ENCODE data around the gene CCDC187. TPM values are rescaled to one million over a fixed set of nuclear protein-coding genes. Genes with fewer than 3 reads are reported as not detected.

CCDC187 gene
- total and polyA plus RNA-seq, 10 donors, result 0.03 to 0.20 (median 0.11) TPM; not detected in 2

DNA sequence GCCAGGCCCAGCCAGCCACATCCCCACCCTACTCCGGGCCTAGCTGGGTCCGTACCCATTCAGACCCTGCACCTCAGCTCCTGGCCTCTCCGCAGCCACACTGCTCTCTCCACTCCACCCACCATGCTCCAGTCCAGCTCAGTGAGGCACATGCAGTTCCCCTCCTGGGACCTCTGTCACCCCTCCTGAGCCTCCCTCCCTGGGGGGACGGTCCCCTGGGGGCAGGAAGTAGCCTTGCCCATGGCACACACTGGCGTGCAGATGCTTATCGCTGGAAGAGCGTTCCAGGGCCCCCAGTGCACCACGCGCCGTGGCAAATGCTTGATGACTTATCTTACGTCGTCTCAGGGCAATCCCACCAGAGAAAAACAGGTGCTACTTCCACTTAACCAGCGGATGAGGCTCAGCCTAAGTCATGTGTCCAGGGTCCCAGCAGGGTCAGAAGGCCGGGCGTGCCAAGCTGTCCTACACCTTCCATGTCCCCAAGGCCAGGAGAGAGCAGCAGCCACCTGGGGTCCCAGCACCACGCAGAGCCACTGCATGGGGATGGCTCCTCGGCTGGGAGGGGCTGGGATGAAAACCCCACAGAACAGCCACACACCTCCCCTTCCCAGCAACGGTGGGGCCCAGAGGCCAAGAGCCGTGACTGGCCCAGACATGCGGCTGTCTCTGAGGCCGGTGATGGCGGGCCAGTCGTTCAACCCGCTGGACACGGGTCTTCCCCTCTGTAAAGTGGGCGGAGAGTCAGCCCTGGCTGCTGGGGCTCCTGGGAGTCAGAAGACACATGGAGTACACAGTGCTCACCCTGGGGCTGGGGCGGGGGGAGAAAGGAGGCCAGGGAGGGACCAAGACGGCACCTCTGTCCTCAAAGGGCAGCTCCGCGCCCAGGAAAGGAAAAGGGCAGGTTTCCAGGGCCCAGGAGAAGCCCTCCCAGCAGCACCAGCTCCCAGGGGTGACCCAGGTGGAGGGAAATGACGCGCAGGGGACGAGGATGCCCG, 2.6 kb upstream of the CCDC187 start:
- 24 to 35% (median 29%) methylated on average over 19 to 34 of the region's 34 CpGs for WGBS, 5 donors
- DNase-seq, result no peak

DNA sequence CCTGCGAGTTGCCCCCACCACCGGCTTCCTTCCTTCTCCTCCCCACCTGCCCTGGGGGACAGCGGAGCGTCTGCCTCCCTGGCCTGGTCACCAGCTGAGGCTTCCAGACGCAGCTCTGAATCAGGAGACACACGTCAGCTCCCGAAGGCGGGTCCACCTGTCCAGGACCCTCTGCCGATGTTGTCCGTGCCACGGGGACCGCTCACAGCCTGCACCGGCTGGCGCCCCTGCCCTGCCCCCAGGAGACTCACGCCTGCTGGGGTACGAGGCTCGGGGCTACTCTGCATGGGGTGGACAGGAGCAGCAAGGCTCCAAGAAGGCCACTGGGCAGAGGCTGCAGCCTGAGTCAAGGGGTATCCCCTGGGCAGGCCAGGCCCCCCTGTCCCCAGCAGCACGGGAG, 1.9 kb upstream of the CCDC187 start:
- Histone ChIP-seq H3K27me3 (replicated peaks in 1 of 7) (peaks cover 0 to 56% (median 4%) of the 10 kb centered on the region in 7 donors), H3K4me3 (no peak overlapping the region), H3K36me3 (no peaks in the 10 kb centered on the region), H3K4me1 (peaks cover 0 to 44% (median 22%) of the 10 kb centered on the region in 6 donors), H3K9me3 (no peaks in the 10 kb centered on the region), H3K27ac (no peak overlapping the region)
- TF ChIP-seq POLR2AphosphoS5 (IDR thresholded peaks at IDR 0.05), result no peak
- no peak for TF ChIP-seq POLR2A (IDR thresholded peaks at IDR 0.05)
- TF ChIP-seq, protein P1, sequence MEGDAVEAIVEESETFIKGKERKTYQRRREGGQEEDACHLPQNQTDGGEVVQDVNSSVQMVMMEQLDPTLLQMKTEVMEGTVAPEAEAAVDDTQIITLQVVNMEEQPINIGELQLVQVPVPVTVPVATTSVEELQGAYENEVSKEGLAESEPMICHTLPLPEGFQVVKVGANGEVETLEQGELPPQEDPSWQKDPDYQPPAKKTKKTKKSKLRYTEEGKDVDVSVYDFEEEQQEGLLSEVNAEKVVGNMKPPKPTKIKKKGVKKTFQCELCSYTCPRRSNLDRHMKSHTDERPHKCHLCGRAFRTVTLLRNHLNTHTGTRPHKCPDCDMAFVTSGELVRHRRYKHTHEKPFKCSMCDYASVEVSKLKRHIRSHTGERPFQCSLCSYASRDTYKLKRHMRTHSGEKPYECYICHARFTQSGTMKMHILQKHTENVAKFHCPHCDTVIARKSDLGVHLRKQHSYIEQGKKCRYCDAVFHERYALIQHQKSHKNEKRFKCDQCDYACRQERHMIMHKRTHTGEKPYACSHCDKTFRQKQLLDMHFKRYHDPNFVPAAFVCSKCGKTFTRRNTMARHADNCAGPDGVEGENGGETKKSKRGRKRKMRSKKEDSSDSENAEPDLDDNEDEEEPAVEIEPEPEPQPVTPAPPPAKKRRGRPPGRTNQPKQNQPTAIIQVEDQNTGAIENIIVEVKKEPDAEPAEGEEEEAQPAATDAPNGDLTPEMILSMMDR (IDR thresholded peaks at IDR 0.05 in 8 of 11, conservative IDR thresholded peaks at IDR 0.05 in 3 of 11), result no peak
- intact Hi-C loops (cut with DNase I; ENCODE audit: low total_unique reads), result no loop called here
- no peak for DNase-seq
- WGBS, 5 donors, result 36 to 50% (median 43%) methylated on average over 4 to 18 of the region's 18 CpGs

More for the DNA sequence above, 2.6 kb upstream of the CCDC187 start:
- Histone ChIP-seq H3K36me3 (no peaks in the 10 kb centered on the region), H3K4me3 (no peak overlapping the region), H3K27ac (no peak overlapping the region), H3K4me1 (peaks cover 0 to 51% (median 25%) of the 10 kb centered on the region in 6 donors), H3K9me3 (no peaks in the 10 kb centered on the region), H3K27me3 (replicated peaks in 1 of 7) (peaks cover 0 to 63% (median 7%) of the 10 kb centered on the region in 7 donors)
- intact Hi-C loops (cut with DNase I; ENCODE audit: low total_unique reads), result no loop called here
- no peak for TF ChIP-seq POLR2A (IDR thresholded peaks at IDR 0.05)
- TF ChIP-seq, protein P1 (IDR thresholded peaks at IDR 0.05 in 8 of 11, conservative IDR thresholded peaks at IDR 0.05 in 3 of 11), result no peak
- no peak for TF ChIP-seq POLR2AphosphoS5 (IDR thresholded peaks at IDR 0.05)

DNA sequence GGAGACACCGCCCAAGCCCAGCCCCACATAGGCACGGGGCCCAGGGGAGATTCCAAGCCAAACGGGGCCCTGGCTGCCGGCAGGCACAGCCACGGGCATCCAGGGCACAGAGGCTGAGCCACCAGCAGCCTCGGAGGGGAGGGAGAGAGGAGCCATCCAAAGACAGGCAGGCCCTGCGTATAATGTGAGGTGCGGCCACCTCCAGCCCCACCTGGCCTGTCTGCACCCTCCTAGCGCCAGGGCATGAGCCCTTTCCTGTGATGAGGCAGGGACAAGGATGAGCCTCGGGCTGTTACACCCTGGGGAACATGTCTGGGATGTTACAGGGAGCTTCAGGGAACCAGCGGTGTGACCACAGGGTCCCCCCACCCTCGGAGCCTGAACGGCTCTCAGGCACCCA, 1.1 kb upstream of the CCDC187 start:
- DNase-seq, result no peak

More for the DNA sequence above, 1.1 kb upstream of the CCDC187 start:
- Histone ChIP-seq H3K9me3 (no peaks in the 10 kb centered on the region), H3K4me1 (peaks cover 0 to 35% (median 21%) of the 10 kb centered on the region in 6 donors), H3K27ac (no peak overlapping the region), H3K36me3 (no peaks in the 10 kb centered on the region), H3K4me3 (no peak overlapping the region), H3K27me3 (replicated peaks in 1 of 7) (peaks cover 0 to 47% (median 4%) of the 10 kb centered on the region in 7 donors)
- TF ChIP-seq, protein P1 (IDR thresholded peaks at IDR 0.05 in 8 of 11, conservative IDR thresholded peaks at IDR 0.05 in 3 of 11), result no peak
- intact Hi-C loops (cut with DNase I; ENCODE audit: low total_unique reads), result no loop called here
- WGBS, 5 donors, result 69 to 83% (median 78%) methylated on average over 6 to 13 of the region's 13 CpGs

Data from spleen (tissue), 11 donors.